DOHH2 (cell line): ENCODE data around the gene CIC.

Experiments
- CTCF ChIP-seq: fragments of 200-600 bp; sonication (generic); IDR thresholded peaks from one replicate; pipeline ENCODE4 v1.5.1; 2014; ENCODE audit warnings: antibody characterized with exemption, mild to moderate bottlenecking, low read depth, low read length; ENCODE audit not compliant: poor library complexity, severe bottlenecking
- EZH2phosphoT487 ChIP-seq: fragments of 200-600 bp; sonication (generic); IDR thresholded peaks from 2 replicates; pipeline ENCODE4 v1.6.1; 2017; ENCODE audit warnings: borderline replicate concordance, mild to moderate bottlenecking, antibody characterized with exemption, low read length, moderate library complexity, mixed read lengths

- TF ChIP-seq CTCF (no peak), EZH2phosphoT487 (no peak)
Observed at GRCh38 chr19:42281827-42282762, 13.0 kb downstream of the CIC start.
